Activated effector memory CD4-positive, alpha-beta T cell treated with Interleukin-2 at 50 U/mL for 16 hours (primary cell): ENCODE results near the gene GSTP1.
"Not testable (repeated sequence)": the region's sequence is repeated elsewhere in the genome, so short reads cannot be mapped to it uniquely, and the experiment has no call there.

Source experiments
- DNase-seq: peaks from one replicate; pipeline ENCODE4 v3.0.0-alpha.2; 2020

GSTP1 gene

GRCh38 chr11:67599149-67599548 is 15.5 kb downstream of the GSTP1 start:
- no peak for DNase-seq

- DNase-seq: no peak
Measured at GRCh38 chr11:67600324-67601029, 16.9 kb downstream of the GSTP1 start.

GRCh38 chr11:67601098-67601497 is 17.5 kb downstream of the GSTP1 start:
- DNase-seq: no peak

- not testable (repeated sequence) for DNase-seq
Measured at GRCh38 chr11:67604119-67604518, 20.5 kb downstream of the GSTP1 start.

GRCh38 chr11:67604815-67605214 is 21.2 kb downstream of the GSTP1 start:
- no peak for DNase-seq

GRCh38 chr11:67605231-67606011 is 21.8 kb downstream of the GSTP1 start:
- DNase-seq: no peak

- DNase-seq: no peak
Measured at GRCh38 chr11:67606093-67606491, 22.5 kb downstream of the GSTP1 start.

GRCh38 chr11:67606492-67607295 is 23.1 kb downstream of the GSTP1 start, which contains the start of gene NDUFV1:
NDUFV1 (plus strand) TSS chr11:67606936; CDS start chr11:67607005, 69 bp downstream.
- DNase-seq: peak; percentile 95

- no peak for DNase-seq
Measured at GRCh38 chr11:67607507-67607906, 23.9 kb downstream of the GSTP1 start.

- DNase-seq: no peak
Measured at GRCh38 chr11:67608486-67608885, 24.9 kb downstream of the GSTP1 start.

GRCh38 chr11:67609316-67609715 is 25.7 kb downstream of the GSTP1 start:
- DNase-seq: no peak

- no peak for DNase-seq
Measured at GRCh38 chr11:67610302-67610868, 26.8 kb downstream of the GSTP1 start.

GRCh38 chr11:67611165-67611564 is 27.6 kb downstream of the GSTP1 start:
- DNase-seq: no peak

GRCh38 chr11:67611704-67612587 is 28.3 kb downstream of the GSTP1 start:
- no peak for DNase-seq

- no peak for DNase-seq
Measured at GRCh38 chr11:67612751-67613150, 29.1 kb downstream of the GSTP1 start.

GRCh38 chr11:67613313-67613959 is 29.8 kb downstream of the GSTP1 start:
- DNase-seq: no peak

- DNase-seq: peak; percentile 74
Measured at GRCh38 chr11:67613960-67614715, 30.5 kb downstream of the GSTP1 start.

GRCh38 chr11:67614730-67615714 is 31.4 kb downstream of the GSTP1 start:
- peak; percentile 27 for DNase-seq

GRCh38 chr11:67615728-67616430 is 32.3 kb downstream of the GSTP1 start:
- no peak for DNase-seq
